A549 (cell line): ENCODE results near the gene NUP210. TPM values are rescaled to one million over a fixed set of nuclear protein-coding genes. Genes with fewer than 3 reads are reported as not detected.

Source experiments
- ATAC-seq, 2 experiments: fragments of 200-7000 bp in 1 of 2; fragments of >200 bp in 1 of 2; cut with Nextera tagmentation in 1 of 2; cut with Tn5 transposase in 1 of 2; 3 replicates each; pipeline versions ENCODE4 v1.8.0 to v1.9.1; 2018 to 2020; ENCODE audit warnings: mild to moderate bottlenecking in 1 of 2, moderate library complexity in 1 of 2
- CTCF ChIA-PET: fragments of 300-600 bp; sonication (Branson Sonifier 250); formaldehyde crosslinking; extraction: SDS; loops from one replicate; lab custom pipeline; 2021; ENCODE audit warnings: antibody characterized with exemption, inconsistent platforms; lab: Yijun Ruan, JAX
- POLR2A ChIA-PET: fragments of 350-600 bp; formaldehyde crosslinking; extraction: SDS; loops from one replicate; lab custom pipeline; 2021; ENCODE audit warnings: antibody characterized with exemption, inconsistent platforms; lab: Yijun Ruan, JAX
- DNase-seq, 2 experiments: peaks; one replicate each; pipeline versions ENCODE4 v3.0.0 to v3.0.0-alpha.2; 2011 to 2016; ENCODE audit warnings: low read depth in 1 of 2, low spot score in 1 of 2
- FAIRE-seq: peaks from 2 replicates; lab custom pipeline; 2011; peaks lifted over from hg19 to GRCh38; lab: Jason Lieb, UNC
- H3K27ac ChIP-seq, 2 experiments: fragments of >200 bp; sonication (Bioruptor Twin); formaldehyde crosslinking; 3 replicates each; pipeline ENCODE4 v1.5.1; 2016 to 2017
- H3K4me1 ChIP-seq: fragments of >200 bp; sonication (Bioruptor Twin); formaldehyde crosslinking; 3 replicates; pipeline ENCODE4 v1.6.1; 2016
- H3K4me2 ChIP-seq: fragments of >200 bp; sonication (Bioruptor Twin); formaldehyde crosslinking; 3 replicates; pipeline ENCODE4 v1.6.1; 2016
- H3K4me3 ChIP-seq: fragments of >200 bp; sonication (Bioruptor Twin); formaldehyde crosslinking; 3 replicates; pipeline ENCODE4 v1.5.1; 2016
- H3K9me3 ChIP-seq: fragments of >200 bp; sonication (Bioruptor Twin); formaldehyde crosslinking; 3 replicates; pipeline ENCODE4 v1.6.1; 2016
- BCL3 ChIP-seq: fragments of >200 bp; sonication (Bioruptor Twin); formaldehyde crosslinking; IDR thresholded peaks from 3 replicates; pipeline ENCODE4 v1.6.1; 2016
- CBX2 ChIP-seq: fragments of 200-600 bp; sonication (generic); IDR thresholded peaks from 2 replicates; pipeline ENCODE4 v1.6.1; 2016; ENCODE audit warnings: low read depth, mild to moderate bottlenecking, borderline replicate concordance
- CBX8 ChIP-seq: fragments of 200-600 bp; sonication (generic); IDR thresholded peaks from 2 replicates; pipeline ENCODE4 v1.6.1; 2016
- CTCF ChIP-seq: fragments of >200 bp; sonication (Bioruptor Twin); formaldehyde crosslinking; IDR thresholded peaks from 3 replicates; pipeline ENCODE4 v1.5.1; 2016
- EHF ChIP-seq: fragments of 250-450 bp; sonication (Bioruptor Pico); IDR thresholded peaks from 2 replicates; pipeline ENCODE4 v1.5.0; 2020; ENCODE audit warnings: mild to moderate bottlenecking
- EP300 ChIP-seq, 2 experiments: fragments of >200 bp; sonication (Bioruptor Twin); formaldehyde crosslinking; IDR thresholded peaks; 2 replicates in 1 of 2; 3 replicates in 1 of 2; pipeline ENCODE4 v1.6.1; 2016 to 2017
- ESRRA ChIP-seq: fragments of 150-350 bp; IDR thresholded peaks from 2 replicates; pipeline ENCODE4 v1.6.1; 2014; ENCODE audit warnings: mild to moderate bottlenecking, low read length, borderline replicate concordance
- FOSB ChIP-seq: fragments of 250-450 bp; sonication (Bioruptor Pico); IDR thresholded peaks from 2 replicates; pipeline ENCODE4 v1.5.0; 2020; ENCODE audit warnings: mild to moderate bottlenecking, moderate library complexity
- HDAC2 ChIP-seq: fragments of 200-600 bp; sonication (generic); IDR thresholded peaks from 2 replicates; pipeline ENCODE4 v1.6.1; 2016
- HES2 ChIP-seq: fragments of >200 bp; sonication (Bioruptor Twin); formaldehyde crosslinking; IDR thresholded peaks from 2 replicates; pipeline ENCODE4 v1.6.1; 2016
- JUNB ChIP-seq: fragments of >200 bp; sonication (Bioruptor Twin); formaldehyde crosslinking; IDR thresholded peaks from 2 replicates; pipeline ENCODE4 v1.6.1; 2016
- MAFK ChIP-seq: fragments of 450-650 bp; IDR thresholded peaks from 2 replicates; pipeline ENCODE4 v1.6.1; 2014; ENCODE audit not compliant: partially characterized antibody
- NFE2L2 ChIP-seq: fragments of 150-350 bp; conservative IDR thresholded peaks from 2 replicates; pipeline ENCODE4 v1.6.1; 2014; ENCODE audit warnings: low read length
- NPAS2 ChIP-seq: fragments of 250-450 bp; sonication (Bioruptor Pico); IDR thresholded peaks from 2 replicates; pipeline ENCODE4 v1.8.0; 2022; ENCODE audit warnings: mild to moderate bottlenecking, moderate library complexity, borderline replicate concordance
- NR3C1 ChIP-seq: fragments of >200 bp; sonication (Bioruptor Twin); formaldehyde crosslinking; IDR thresholded peaks from 3 replicates; pipeline ENCODE4 v1.6.1; 2017
- RAD21 ChIP-seq, 2 experiments: fragments of >200 bp in 1 of 2; sonication (Bioruptor Twin) in 1 of 2; formaldehyde crosslinking in 1 of 2; IDR thresholded peaks in 1 of 2; conservative IDR thresholded peaks in 1 of 2; 2 replicates in 1 of 2; 3 replicates in 1 of 2; pipeline ENCODE4 v1.6.1; 2012 to 2018; ENCODE audit warnings: inconsistent platforms in 1 of 2
- RARB ChIP-seq: fragments of 250-450 bp; sonication (Bioruptor Pico); IDR thresholded peaks from 2 replicates; pipeline ENCODE4 v1.8.0; 2021; ENCODE audit warnings: mild to moderate bottlenecking, moderate library complexity
- RCOR1 ChIP-seq: fragments of 150-350 bp; IDR thresholded peaks from 2 replicates; pipeline ENCODE4 v1.6.1; 2014; ENCODE audit warnings: antibody characterized with exemption, low read length, low read depth
- REST ChIP-seq: fragments of 200-600 bp; sonication (generic); IDR thresholded peaks from 2 replicates; pipeline ENCODE4 v1.6.1; 2016; ENCODE audit warnings: antibody characterized with exemption, mild to moderate bottlenecking, moderate library complexity
- RFX5 ChIP-seq: fragments of 450-650 bp; IDR thresholded peaks from 2 replicates; pipeline ENCODE4 v1.7.1; 2014; ENCODE audit warnings: antibody characterized with exemption, mild to moderate bottlenecking, moderate library complexity
- SREBF2 ChIP-seq: fragments of 450-650 bp; IDR thresholded peaks from 2 replicates; pipeline ENCODE4 v1.6.1; 2014; ENCODE audit warnings: mild to moderate bottlenecking, moderate library complexity
- USF2 ChIP-seq: fragments of 450-650 bp; IDR thresholded peaks from 2 replicates; pipeline ENCODE4 v1.6.1; 2014; ENCODE audit warnings: antibody characterized with exemption
- WGBS: methylation state at CpG from one replicate; pipeline ENCODE4 v1.1.6; 2017; ENCODE audit errors: missing lambda C conversion rate; 5-methylcytosine and 5-hydroxymethylcytosine counted together
- polyA plus RNA-seq, 4 experiments: library from polyadenylated mRNA; depleted of rRNA in 3 of 4; stranded (reverse); fragments of >200 nt; fragmentation: RNase III in 1 of 4; extraction: RNeasy Plus Mini Kit Qiagen cat#74134 plus additional on column Dnase treatment in 1 of 4; gene quantifications; 2 replicates in 3 of 4; 3 replicates in 1 of 4; pipeline ENCODE4 v1.2.3, GENCODE V29; 2011 to 2017

The NUP210 gene
- polyA plus RNA-seq, 2 of the 4 experiments (the other 2 are of a cell fraction), result 25.7 to 28.1 TPM

DNA sequence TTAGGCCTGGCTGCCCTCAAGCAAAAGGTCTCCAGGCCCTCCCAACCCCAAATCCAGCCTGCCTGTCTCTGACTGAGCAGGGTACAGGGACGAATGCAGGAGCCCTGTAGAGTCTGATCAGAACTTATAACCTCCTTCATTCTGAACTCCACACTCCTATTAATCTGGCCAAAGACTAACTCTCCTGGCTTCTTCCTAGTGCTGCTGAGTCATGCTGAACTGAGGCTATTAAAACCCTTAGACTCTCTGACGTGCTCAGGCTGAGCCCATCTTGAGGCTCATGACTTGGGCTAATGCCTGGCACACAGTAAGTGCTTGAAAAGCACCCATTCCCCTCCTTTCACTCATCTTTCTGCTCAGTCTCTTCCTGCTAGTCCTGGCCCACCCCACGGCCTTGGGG is 81.9 kb downstream of the NUP210 start:
- peak in 1 of 2 experiments; percentile 28 for DNase-seq

DNA sequence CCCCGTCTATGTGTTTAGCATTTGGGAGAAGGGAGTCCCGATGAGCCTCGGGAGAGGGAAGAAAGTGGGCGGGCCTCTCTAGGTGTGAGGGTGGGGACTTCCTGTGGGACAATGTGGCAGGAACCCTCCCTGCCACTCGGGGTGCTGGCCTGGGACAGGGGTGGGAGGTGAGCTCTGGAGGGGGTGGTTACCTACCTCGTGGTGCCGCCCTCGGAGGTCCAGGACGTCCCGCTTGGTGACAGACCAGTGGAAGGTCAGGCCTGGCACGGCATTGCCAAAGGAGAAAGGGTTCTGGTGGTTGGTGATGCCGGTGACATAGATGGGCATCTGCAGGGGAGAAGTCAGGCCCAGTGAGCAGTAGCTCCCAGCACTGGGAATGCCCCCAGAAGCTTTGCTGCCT is 83.5 kb downstream of the NUP210 start:
- POLR2A ChIA-PET, result no interaction called here

More for the DNA sequence above, 81.9 kb downstream of the NUP210 start:
- H3K4me3 ChIP-seq, result no peak overlapping the region
- peak overlapping the region; percentile 59 to 79; a peak in 5 of 6 replicates for H3K27ac ChIP-seq
- no peaks in the 10 kb centered on the region for H3K9me3 ChIP-seq
- peak; percentile 46; the same call in 1 of the 2 replicates for TF ChIP-seq NFE2L2
- TF ChIP-seq NR3C1, result no peak
- peak; percentile 42 for TF ChIP-seq MAFK
- TF ChIP-seq RCOR1, result no peak
- ATAC-seq, result peak in 1 of 2 experiments; percentile 52; a peak in 3 of 6 replicates
- WGBS, result 56% methylated on average over 3 of the region's 3 CpGs
- ChIA-PET POLR2A (no interaction called here), CTCF (no interaction called here)
- no peak overlapping the region for H3K4me2 ChIP-seq
- FAIRE-seq, result no peak
- peaks cover 10% of the 10 kb centered on the region; the same call in 1 of the 3 replicates for H3K4me1 ChIP-seq

More for the DNA sequence above, 83.5 kb downstream of the NUP210 start:
- no peak for TF ChIP-seq HES2
- no peak for TF ChIP-seq JUNB
- no peak for TF ChIP-seq EHF (CRISPR knock-in tag)
- TF ChIP-seq NPAS2, result no peak
- no peak for TF ChIP-seq USF2
- TF ChIP-seq EP300 (IDR thresholded peaks at IDR 0.05), result no peak
- no peak for TF ChIP-seq CTCF
- no peak for TF ChIP-seq RARB (CRISPR knock-in tag)
- TF ChIP-seq FOSB (CRISPR knock-in tag), result no peak
- no peak for TF ChIP-seq RFX5
- no peak for TF ChIP-seq BCL3
- TF ChIP-seq RCOR1, result no peak
- TF ChIP-seq ESRRA, result no peak
- no peak for TF ChIP-seq CBX8
- no peak for TF ChIP-seq SREBF2
- TF ChIP-seq HDAC2, result no peak
- TF ChIP-seq CBX2, result no peak
- TF ChIP-seq RAD21 (conservative IDR thresholded peaks at IDR 0.05 in 1 of 2, IDR thresholded peaks at IDR 0.05 in 1 of 2), result no peak
- no peak for TF ChIP-seq REST
- 86% methylated on average over 11 of the region's 12 CpGs for WGBS
- no peak for DNase-seq
- no peak overlapping the region for H3K27ac ChIP-seq
- no peak overlapping the region for H3K4me3 ChIP-seq
- FAIRE-seq, result no peak
- CTCF ChIA-PET, result interaction anchor here (0.7 to 0.8 kb wide), 2 partner anchors 26 to 244 kb away, joined by 3 to 4 read pairs; no protein-coding TSS in a partner anchor
- H3K9me3 ChIP-seq, result no peaks in the 10 kb centered on the region
- H3K4me2 ChIP-seq, result no peak overlapping the region
- H3K4me1 ChIP-seq, result peaks cover 10% of the 10 kb centered on the region; the same call in 1 of the 3 replicates
- no peak for ATAC-seq
